ENCODE data around the gene KRTCAP3. TPM values are rescaled to one million over a fixed set of nuclear protein-coding genes. Genes with fewer than 3 reads are reported as not detected.

KRTCAP3 gene
- total and polyA plus RNA-seq, 2 donors (not counting 1 experiment from before 2014, with no cell fraction given), result 0.22 to 0.33 TPM

DNA sequence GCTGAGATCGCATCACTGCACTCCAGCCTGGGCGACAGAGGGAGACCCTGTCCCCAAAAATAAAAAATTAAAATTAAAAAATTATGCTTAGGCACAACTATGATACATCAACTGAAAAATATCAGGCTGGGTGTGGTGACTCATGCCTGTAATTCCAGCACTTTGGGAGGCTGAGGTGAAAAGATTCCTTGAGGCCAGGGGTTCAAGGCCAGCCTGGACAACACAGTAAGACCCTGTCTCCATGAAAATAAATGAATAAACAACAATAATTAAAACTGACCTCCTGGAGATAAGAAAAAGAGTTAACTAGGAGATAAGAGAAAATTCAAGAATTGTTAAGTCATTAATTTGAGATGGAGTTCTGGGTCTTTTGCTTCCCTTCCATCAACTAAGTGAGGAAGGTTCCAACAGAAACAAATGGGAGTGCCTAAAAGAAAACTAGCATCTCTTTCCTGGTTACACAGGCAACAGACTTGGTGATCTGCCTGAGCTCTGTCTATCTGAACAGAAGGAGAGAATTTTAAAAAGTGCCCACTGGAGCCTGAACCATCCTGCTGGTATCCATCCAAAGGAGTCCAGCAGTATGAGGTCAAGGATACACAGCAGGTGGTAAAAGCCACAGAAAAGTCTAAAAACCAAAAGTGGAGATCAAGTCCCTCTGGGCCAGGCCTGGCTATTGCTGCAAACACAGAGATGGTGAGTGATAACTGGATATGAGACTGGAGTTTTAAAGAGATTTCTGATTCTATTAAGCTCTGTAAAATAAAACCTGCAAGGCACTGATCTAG lies 41.6 kb upstream of the KRTCAP3 start:
- Histone ChIP-seq H3K9ac (ENCODE audit: insufficient read depth, low read length) (no peak overlapping the region), H3K4me3 (replicated peaks in 1 of 4; ENCODE audit: control extremely low read depth in 1 of 4, insufficient read depth in 1 of 4, low read depth in 3 of 4, low read length in 4 of 4) (no peak overlapping the region), H3K4me1 (ENCODE audit: control insufficient read depth, extremely low read depth, insufficient read depth, low read length) (peaks cover 2% of the 10 kb centered on the region), H3K9me3 (ENCODE audit: control insufficient read depth, insufficient read depth, low read depth, low read length) (no peaks in the 10 kb centered on the region), H3K27ac (ENCODE audit: insufficient read depth, low read length) (no peak overlapping the region), H2AFZ (ENCODE audit: low read length) (no peak overlapping the region), H3K79me2 (ENCODE audit: control insufficient read depth, insufficient read depth, low read length) (peaks cover 90% of the 10 kb centered on the region), H3K27me3 (ENCODE audit: control insufficient read depth, insufficient read depth, low read length) (no peaks in the 10 kb centered on the region), H4K20me1 (ENCODE audit: control insufficient read depth, extremely low read depth, insufficient read depth, low read length) (no peaks in the 10 kb centered on the region), H3K4me2 (ENCODE audit: extremely low read depth, insufficient read depth, low read length) (no peak overlapping the region), H3K36me3 (ENCODE audit: control insufficient read depth, insufficient read depth, low read length) (no peaks in the 10 kb centered on the region)
- no peak for DNase-seq (ENCODE audit: low read depth in 2 of 2)
- TF ChIP-seq, protein P1, sequence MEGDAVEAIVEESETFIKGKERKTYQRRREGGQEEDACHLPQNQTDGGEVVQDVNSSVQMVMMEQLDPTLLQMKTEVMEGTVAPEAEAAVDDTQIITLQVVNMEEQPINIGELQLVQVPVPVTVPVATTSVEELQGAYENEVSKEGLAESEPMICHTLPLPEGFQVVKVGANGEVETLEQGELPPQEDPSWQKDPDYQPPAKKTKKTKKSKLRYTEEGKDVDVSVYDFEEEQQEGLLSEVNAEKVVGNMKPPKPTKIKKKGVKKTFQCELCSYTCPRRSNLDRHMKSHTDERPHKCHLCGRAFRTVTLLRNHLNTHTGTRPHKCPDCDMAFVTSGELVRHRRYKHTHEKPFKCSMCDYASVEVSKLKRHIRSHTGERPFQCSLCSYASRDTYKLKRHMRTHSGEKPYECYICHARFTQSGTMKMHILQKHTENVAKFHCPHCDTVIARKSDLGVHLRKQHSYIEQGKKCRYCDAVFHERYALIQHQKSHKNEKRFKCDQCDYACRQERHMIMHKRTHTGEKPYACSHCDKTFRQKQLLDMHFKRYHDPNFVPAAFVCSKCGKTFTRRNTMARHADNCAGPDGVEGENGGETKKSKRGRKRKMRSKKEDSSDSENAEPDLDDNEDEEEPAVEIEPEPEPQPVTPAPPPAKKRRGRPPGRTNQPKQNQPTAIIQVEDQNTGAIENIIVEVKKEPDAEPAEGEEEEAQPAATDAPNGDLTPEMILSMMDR (conservative IDR thresholded peaks at IDR 0.05 in 1 of 2, IDR thresholded peaks at IDR 0.05 in 1 of 2; ENCODE audit: low read depth in 1 of 2, low read length in 2 of 2), result no peak
- TF ChIP-seq EZH2 (IDR thresholded peaks at IDR 0.05; ENCODE audit: low read length, missing control alignments), result no peak

DNA sequence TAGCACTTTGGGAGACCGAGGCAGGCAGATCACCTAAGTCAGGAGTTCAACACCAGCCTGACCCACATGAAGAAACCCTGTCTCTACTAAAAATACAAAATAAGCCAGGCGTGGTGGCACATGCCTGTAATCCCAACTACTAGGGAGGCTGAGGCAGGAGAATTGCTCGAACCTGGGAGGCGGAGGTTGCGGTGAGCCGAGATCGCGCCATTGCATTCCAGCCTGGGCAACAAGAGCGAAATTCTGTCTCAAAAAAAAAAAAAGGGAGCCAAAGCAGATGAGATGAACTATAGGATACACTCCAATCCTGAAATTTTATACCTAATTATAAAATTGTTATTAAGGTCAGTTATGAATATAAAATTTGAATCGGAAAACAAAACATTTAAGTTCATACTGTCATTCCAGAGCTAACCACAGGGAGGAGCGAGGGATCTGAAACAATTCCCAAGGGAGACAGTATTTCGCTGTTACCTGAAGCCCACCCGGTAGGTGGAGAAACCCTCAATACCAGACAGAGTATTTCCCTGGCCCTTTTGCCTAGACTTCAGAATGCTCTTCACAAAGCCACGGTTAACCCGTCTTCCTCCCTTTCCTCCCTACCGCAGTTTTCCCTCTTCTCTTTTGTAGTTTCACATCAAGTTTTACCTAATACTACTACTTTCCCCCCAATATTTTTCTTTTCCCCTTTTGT lies 34.2 kb upstream of the KRTCAP3 start:
- Histone ChIP-seq H3K4me3 (replicated peaks in 1 of 4; ENCODE audit: control extremely low read depth in 1 of 4, insufficient read depth in 1 of 4, low read depth in 3 of 4, low read length in 4 of 4) (peak overlapping the region; percentile 85 to 95 (median 88)), H3K27me3 (ENCODE audit: control insufficient read depth, insufficient read depth, low read length) (no peaks in the 10 kb centered on the region), H3K4me1 (ENCODE audit: control insufficient read depth, extremely low read depth, insufficient read depth, low read length) (no peaks in the 10 kb centered on the region), H3K79me2 (ENCODE audit: control insufficient read depth, insufficient read depth, low read length) (peaks cover 58% of the 10 kb centered on the region), H2AFZ (ENCODE audit: low read length) (no peak overlapping the region), H3K36me3 (ENCODE audit: control insufficient read depth, insufficient read depth, low read length) (no peaks in the 10 kb centered on the region), H3K9me3 (ENCODE audit: control insufficient read depth, insufficient read depth, low read depth, low read length) (no peaks in the 10 kb centered on the region), H3K27ac (ENCODE audit: insufficient read depth, low read length) (no peak overlapping the region), H3K9ac (ENCODE audit: insufficient read depth, low read length) (no peak overlapping the region), H4K20me1 (ENCODE audit: control insufficient read depth, extremely low read depth, insufficient read depth, low read length) (no peaks in the 10 kb centered on the region), H3K4me2 (ENCODE audit: extremely low read depth, insufficient read depth, low read length) (peak overlapping the region; percentile 82)
- TF ChIP-seq, protein P1 (conservative IDR thresholded peaks at IDR 0.05 in 1 of 2, IDR thresholded peaks at IDR 0.05 in 1 of 2; ENCODE audit: low read depth in 1 of 2, low read length in 2 of 2), result peak; percentile 63
- no peak for TF ChIP-seq EZH2 (IDR thresholded peaks at IDR 0.05; ENCODE audit: low read length, missing control alignments)
- DNase-seq (ENCODE audit: low read depth in 2 of 2), result peak; percentile 46 to 70

DNA sequence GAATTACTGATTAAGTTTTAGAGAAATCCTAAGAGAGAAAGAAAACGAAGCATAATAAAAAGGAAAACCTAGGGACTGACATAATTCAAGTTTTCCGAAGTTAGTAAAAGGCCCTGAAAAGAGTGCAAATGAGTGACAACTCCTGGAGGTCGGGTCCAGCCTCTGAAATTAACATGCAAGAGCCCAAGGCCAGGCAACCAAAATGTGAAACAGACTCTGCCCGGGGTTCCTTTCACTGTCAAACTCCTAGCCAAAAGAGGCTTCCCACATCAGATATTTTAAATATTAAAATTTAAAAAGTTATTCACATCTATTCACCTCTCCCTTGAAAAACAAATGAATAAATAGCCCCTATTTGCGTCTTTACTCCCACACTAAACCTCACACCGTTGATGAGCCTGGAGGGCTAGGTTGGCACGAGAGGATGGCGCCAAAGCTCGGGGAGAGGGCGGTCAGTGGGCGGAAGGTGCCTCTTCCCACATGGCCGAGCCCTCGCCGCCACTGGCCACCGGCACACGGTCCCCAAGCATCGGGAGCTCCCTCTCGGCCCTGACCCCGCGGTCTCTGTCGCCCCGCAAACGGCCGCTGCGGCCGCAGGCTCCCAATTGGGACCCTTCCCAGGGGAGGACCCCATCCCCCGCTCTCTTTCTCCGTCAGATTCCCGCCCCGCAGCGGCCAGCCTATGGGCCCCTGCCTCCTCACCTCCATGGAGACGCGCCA lies 33.4 kb upstream of the KRTCAP3 start:
- H3K79me2 ChIP-seq (ENCODE audit: control insufficient read depth, insufficient read depth, low read length), result peaks cover 50% of the 10 kb centered on the region
- H3K4me2 ChIP-seq (ENCODE audit: extremely low read depth, insufficient read depth, low read length), result peak overlapping the region; percentile 82
- peak overlapping the region; percentile 85 to 95 (median 88) for H3K4me3 ChIP-seq (replicated peaks in 1 of 4; ENCODE audit: control extremely low read depth in 1 of 4, insufficient read depth in 1 of 4, low read depth in 3 of 4, low read length in 4 of 4)
- H3K27me3 ChIP-seq (ENCODE audit: control insufficient read depth, insufficient read depth, low read length), result no peaks in the 10 kb centered on the region
- no peak for TF ChIP-seq EZH2 (IDR thresholded peaks at IDR 0.05; ENCODE audit: low read length, missing control alignments)
- TF ChIP-seq, protein P1 (conservative IDR thresholded peaks at IDR 0.05 in 1 of 2, IDR thresholded peaks at IDR 0.05 in 1 of 2; ENCODE audit: low read depth in 1 of 2, low read length in 2 of 2), result no peak
- no peaks in the 10 kb centered on the region for H3K36me3 ChIP-seq (ENCODE audit: control insufficient read depth, insufficient read depth, low read length)
- H4K20me1 ChIP-seq (ENCODE audit: control insufficient read depth, extremely low read depth, insufficient read depth, low read length), result no peaks in the 10 kb centered on the region
- H3K4me1 ChIP-seq (ENCODE audit: control insufficient read depth, extremely low read depth, insufficient read depth, low read length), result no peaks in the 10 kb centered on the region
- peak overlapping the region; percentile 47 for H2AFZ ChIP-seq (ENCODE audit: low read length)
- H3K9me3 ChIP-seq (ENCODE audit: control insufficient read depth, insufficient read depth, low read depth, low read length), result no peaks in the 10 kb centered on the region
- H3K9ac ChIP-seq (ENCODE audit: insufficient read depth, low read length), result peak overlapping the region; percentile 85
- peak in 1 of 2 donors; percentile 3 for DNase-seq (ENCODE audit: low read depth in 2 of 2)
- H3K27ac ChIP-seq (ENCODE audit: insufficient read depth, low read length), result peak overlapping the region; percentile 83

All from fibroblast of lung (primary cell).